Measurements from ENCODE around the gene CD244. TPM values are rescaled to one million over a fixed set of nuclear protein-coding genes. Genes with fewer than 3 reads are reported as not detected.
A peak's percentile ranks its signal among the peaks of the same experiment; 100 is the strongest.

The CD244 gene, protein sequence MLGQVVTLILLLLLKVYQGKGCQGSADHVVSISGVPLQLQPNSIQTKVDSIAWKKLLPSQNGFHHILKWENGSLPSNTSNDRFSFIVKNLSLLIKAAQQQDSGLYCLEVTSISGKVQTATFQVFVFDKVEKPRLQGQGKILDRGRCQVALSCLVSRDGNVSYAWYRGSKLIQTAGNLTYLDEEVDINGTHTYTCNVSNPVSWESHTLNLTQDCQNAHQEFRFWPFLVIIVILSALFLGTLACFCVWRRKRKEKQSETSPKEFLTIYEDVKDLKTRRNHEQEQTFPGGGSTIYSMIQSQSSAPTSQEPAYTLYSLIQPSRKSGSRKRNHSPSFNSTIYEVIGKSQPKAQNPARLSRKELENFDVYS
- not detected in 2 replicates for total RNA-seq
- long read RNA-seq, partial matches to known transcripts = 0 of 1 reads
- long read RNA-seq, other reads (novel, unspliced or antisense) = 0 of 1 reads

DNA sequence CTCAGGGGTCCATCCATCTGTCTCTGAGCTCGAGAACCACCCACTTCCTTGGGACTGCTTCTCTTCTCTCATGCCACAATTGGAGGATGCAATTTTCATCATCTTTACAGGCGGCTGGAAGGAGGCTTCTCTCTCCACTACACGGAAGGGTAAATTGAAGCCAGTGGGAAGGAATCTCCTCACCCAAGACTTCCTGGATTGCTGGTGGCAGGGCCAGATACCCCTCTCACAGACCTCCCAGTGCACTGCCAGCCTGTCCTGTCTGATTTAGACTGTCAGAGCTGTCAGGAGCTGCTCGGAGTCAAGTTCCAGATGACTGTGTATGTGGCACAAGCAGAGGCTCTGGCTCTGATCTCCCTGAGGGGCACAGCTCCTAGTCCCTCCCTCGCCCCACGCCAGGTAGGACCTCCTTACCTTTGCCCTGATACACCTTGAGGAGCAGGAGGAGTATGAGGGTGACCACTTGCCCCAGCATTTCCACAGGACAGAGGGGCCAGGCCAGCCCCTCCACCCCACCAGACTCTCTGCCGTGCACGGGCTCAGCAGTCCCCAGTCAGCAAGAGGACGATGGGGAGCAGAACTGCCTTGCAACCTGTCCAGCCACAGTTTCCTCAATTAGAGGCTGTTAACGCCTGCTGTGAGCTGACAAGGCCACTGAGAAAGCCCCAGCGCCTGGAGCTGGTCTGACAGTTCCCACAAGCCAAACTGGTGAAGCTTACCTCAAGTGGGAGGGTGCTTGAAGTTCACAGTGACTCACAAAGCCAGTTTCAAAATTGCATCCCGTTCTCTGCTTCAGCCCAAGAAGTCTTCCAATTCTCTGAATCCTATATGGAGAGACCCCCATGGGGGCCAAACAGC lies at the start of gene CD244:
Gene CD244 (minus strand): TSS at position 685 of the 858 bp plus-strand sequence. CDS start 210 bp downstream, at position 475.
- H3K4me1 Mint-ChIP-seq (ENCODE audit: low read depth) = peaks cover 16% of the 10 kb centered on the region
- peaks cover 12% of the 10 kb centered on the region for H3K27me3 Mint-ChIP-seq
- no peak for DNase-seq (ENCODE audit: low spot score, unreplicated experiment)
- no peaks in the 10 kb centered on the region for H3K36me3 Mint-ChIP-seq (ENCODE audit: insufficient read depth)
- no peaks in the 10 kb centered on the region for H3K9me3 Mint-ChIP-seq (ENCODE audit: low read depth)
- no peak within 1 kb of the TSS for H3K27ac Mint-ChIP-seq
- H3K4me3 Mint-ChIP-seq (ENCODE audit: low read depth) = no peak within 1 kb of the TSS
- TF ChIP-seq, protein P1, sequence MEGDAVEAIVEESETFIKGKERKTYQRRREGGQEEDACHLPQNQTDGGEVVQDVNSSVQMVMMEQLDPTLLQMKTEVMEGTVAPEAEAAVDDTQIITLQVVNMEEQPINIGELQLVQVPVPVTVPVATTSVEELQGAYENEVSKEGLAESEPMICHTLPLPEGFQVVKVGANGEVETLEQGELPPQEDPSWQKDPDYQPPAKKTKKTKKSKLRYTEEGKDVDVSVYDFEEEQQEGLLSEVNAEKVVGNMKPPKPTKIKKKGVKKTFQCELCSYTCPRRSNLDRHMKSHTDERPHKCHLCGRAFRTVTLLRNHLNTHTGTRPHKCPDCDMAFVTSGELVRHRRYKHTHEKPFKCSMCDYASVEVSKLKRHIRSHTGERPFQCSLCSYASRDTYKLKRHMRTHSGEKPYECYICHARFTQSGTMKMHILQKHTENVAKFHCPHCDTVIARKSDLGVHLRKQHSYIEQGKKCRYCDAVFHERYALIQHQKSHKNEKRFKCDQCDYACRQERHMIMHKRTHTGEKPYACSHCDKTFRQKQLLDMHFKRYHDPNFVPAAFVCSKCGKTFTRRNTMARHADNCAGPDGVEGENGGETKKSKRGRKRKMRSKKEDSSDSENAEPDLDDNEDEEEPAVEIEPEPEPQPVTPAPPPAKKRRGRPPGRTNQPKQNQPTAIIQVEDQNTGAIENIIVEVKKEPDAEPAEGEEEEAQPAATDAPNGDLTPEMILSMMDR (IDR thresholded peaks at IDR 0.05; ENCODE audit: unreplicated experiment) = no peak

DNA sequence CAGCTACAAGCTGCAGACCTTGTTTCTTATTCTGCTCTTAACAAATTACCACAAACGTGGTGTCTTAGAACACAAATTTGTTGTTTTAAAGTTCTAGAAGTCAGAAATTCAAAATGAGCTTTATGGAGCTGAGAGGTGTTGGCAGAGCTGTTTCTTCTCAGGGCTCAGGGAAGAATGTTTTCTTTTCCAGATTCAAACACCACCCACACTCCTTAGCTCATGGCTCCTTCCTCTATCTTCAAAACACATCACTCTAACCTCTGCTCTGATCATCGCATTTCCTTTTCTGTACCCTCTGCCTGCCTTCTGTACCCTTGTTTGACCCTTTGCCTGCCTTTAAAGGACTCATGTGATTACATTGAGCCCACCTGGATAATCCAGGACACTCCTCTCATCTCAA lies 49.2 kb upstream of the CD244 start:
- H3K9me3 Mint-ChIP-seq (ENCODE audit: low read depth) = no peaks in the 10 kb centered on the region
- H3K4me1 Mint-ChIP-seq (ENCODE audit: low read depth) = peaks cover 21% of the 10 kb centered on the region
- H3K4me3 Mint-ChIP-seq (ENCODE audit: low read depth) = no peak overlapping the region
- TF ChIP-seq, protein P1 (IDR thresholded peaks at IDR 0.05; ENCODE audit: unreplicated experiment) = no peak
- no peak for DNase-seq (ENCODE audit: low spot score, unreplicated experiment)
- no peaks in the 10 kb centered on the region for H3K36me3 Mint-ChIP-seq (ENCODE audit: insufficient read depth)
- peak overlapping the region; percentile 91 for H3K27ac Mint-ChIP-seq
- H3K27me3 Mint-ChIP-seq = no peaks in the 10 kb centered on the region

DNA sequence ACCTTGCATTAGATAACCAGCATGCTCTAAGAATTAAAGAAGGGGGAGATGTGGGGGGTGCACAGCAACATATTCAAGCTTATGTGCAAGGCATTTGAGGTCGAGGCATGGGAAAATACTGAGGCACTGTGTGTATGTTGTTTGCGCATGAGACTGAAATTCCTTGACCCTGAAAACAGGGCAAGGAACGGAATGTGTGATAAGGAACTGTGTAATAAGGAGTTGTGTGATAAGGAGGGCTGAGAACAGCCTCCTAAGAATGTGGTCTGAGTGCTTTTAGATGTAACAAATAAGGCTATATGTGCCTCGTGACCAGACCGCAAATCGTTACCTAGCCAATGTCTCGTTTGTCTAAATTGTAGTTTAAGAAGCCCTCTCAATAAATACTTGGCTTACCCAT lies 48.8 kb upstream of the CD244 start:
- TF ChIP-seq, protein P1 (IDR thresholded peaks at IDR 0.05; ENCODE audit: unreplicated experiment) = no peak
- Mint-ChIP-seq H3K36me3 (ENCODE audit: insufficient read depth) (no peaks in the 10 kb centered on the region), H3K4me1 (ENCODE audit: low read depth) (peaks cover 21% of the 10 kb centered on the region), H3K9me3 (ENCODE audit: low read depth) (no peaks in the 10 kb centered on the region), H3K27me3 (no peaks in the 10 kb centered on the region), H3K27ac (peak overlapping the region; percentile 91), H3K4me3 (ENCODE audit: low read depth) (no peak overlapping the region)
- DNase-seq (ENCODE audit: low spot score, unreplicated experiment) = no peak

DNA sequence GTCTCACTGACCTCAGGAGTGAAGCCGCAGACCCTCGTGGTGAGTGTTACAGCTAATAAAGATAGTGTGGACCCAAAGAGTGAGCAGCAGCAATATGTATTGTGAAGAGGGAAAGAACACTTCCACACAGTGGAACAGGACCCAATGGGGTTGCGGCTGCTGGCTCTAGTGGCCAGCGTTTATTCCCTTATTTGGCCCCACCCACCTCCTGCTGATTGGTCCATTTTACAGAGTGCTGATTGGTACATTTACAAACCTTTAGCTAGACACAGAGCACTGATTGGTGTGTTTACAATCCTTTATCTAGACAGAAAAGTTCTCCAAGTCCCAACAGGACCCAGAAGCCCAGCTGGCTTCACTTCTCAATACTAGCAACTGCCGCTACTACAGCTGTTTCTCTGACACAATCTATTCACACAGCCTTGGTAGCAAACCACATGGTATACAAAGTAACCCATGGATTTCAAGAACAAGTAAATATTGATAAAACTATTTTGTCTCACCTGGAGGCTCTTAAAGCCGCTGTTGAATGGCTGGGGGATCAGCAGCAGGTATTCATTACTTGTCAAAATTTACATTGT lies 47.6 kb upstream of the CD244 start:
- Mint-ChIP-seq H3K27ac (peak overlapping the region; percentile 59), H3K9me3 (ENCODE audit: low read depth) (no peaks in the 10 kb centered on the region), H3K36me3 (ENCODE audit: insufficient read depth) (no peaks in the 10 kb centered on the region), H3K4me1 (ENCODE audit: low read depth) (peaks cover 25% of the 10 kb centered on the region), H3K27me3 (no peaks in the 10 kb centered on the region), H3K4me3 (ENCODE audit: low read depth) (no peak overlapping the region)
- TF ChIP-seq, protein P1 (IDR thresholded peaks at IDR 0.05; ENCODE audit: unreplicated experiment) = no peak
- no peak for DNase-seq (ENCODE audit: low spot score, unreplicated experiment)

DNA sequence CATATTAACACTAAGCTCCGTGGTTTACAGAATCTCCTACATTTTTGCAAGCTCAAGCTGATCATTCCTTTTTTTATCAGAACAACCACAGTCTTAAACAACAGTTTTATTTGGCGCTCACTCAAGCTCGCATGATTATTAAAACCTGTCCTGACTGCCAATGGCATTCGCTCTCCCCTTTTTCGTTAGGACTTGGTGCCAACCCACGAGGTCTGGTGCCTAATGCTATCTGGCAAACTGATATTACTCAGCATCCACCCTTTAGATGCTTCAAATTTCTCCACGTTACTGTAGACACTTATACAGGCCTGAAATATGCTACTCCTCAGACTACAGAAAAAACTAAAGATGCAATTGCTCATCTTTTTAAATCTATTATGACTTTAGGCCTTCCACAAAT lies 45.3 kb upstream of the CD244 start:
- TF ChIP-seq, protein P1 (IDR thresholded peaks at IDR 0.05; ENCODE audit: unreplicated experiment) = no peak
- H3K36me3 Mint-ChIP-seq (ENCODE audit: insufficient read depth) = no peaks in the 10 kb centered on the region
- H3K4me1 Mint-ChIP-seq (ENCODE audit: low read depth) = peaks cover 23% of the 10 kb centered on the region
- no peaks in the 10 kb centered on the region for H3K27me3 Mint-ChIP-seq
- no peak overlapping the region for H3K27ac Mint-ChIP-seq
- no peaks in the 10 kb centered on the region for H3K9me3 Mint-ChIP-seq (ENCODE audit: low read depth)
- no peak for DNase-seq (ENCODE audit: low spot score, unreplicated experiment)
- H3K4me3 Mint-ChIP-seq (ENCODE audit: low read depth) = no peak overlapping the region
